ENCODE results near the gene FRMD4A.

The FRMD4A gene

DNA sequence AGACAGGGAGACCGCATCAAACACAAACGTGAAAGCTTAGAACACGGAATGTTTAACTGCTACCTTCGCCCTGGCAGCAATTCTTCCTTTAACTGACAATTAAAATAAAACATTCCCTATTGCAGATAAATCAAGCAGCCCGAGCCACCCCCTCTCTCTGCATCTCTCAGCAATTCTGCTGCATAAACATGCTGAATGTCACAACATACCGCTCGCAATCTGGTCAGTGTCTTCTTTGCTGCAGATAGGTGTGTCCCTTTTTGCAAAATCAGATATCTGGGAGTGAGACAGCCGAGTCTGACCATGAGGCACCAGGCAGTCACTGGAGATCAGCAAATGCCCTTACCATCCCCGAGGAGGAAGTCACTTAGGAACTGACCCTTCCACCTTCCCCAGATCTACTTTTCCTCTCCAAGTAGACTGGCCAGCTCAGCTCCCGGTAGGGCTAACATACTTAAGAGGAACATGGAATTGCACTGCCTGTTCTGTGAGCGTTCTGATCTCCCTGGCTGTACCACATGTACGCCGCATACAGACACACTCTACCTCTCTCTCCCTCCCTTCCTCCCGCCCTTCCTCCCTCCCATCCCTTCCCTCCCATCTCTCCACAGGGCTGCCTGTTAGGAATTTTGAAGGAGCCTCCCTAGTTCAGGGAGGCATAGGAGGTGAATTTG, at the start of gene FRMD4A:
Gene FRMD4A (minus strand): TSS at position 537 of the 674 bp plus-strand sequence.
- Histone ChIP-seq H3K4me3 (ENCODE audit: low read depth, low read length) (no peak within 1 kb of the TSS), H3K27ac (no peak within 1 kb of the TSS), H3K27me3 (replicated peaks) (no peaks in the 10 kb centered on the region), H3K36me3 (replicated peaks) (no peaks in the 10 kb centered on the region)
- DNase-seq = no peak
- in situ Hi-C loops (cut with HindIII; ENCODE audit: low pct_ligation_motif_present, low sequenced_read_pairs) = no loop called here
- TF ChIP-seq, protein P1, sequence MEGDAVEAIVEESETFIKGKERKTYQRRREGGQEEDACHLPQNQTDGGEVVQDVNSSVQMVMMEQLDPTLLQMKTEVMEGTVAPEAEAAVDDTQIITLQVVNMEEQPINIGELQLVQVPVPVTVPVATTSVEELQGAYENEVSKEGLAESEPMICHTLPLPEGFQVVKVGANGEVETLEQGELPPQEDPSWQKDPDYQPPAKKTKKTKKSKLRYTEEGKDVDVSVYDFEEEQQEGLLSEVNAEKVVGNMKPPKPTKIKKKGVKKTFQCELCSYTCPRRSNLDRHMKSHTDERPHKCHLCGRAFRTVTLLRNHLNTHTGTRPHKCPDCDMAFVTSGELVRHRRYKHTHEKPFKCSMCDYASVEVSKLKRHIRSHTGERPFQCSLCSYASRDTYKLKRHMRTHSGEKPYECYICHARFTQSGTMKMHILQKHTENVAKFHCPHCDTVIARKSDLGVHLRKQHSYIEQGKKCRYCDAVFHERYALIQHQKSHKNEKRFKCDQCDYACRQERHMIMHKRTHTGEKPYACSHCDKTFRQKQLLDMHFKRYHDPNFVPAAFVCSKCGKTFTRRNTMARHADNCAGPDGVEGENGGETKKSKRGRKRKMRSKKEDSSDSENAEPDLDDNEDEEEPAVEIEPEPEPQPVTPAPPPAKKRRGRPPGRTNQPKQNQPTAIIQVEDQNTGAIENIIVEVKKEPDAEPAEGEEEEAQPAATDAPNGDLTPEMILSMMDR (IDR thresholded peaks at IDR 0.05; ENCODE audit: low read depth, low read length, missing control alignments) = no peak

DNA sequence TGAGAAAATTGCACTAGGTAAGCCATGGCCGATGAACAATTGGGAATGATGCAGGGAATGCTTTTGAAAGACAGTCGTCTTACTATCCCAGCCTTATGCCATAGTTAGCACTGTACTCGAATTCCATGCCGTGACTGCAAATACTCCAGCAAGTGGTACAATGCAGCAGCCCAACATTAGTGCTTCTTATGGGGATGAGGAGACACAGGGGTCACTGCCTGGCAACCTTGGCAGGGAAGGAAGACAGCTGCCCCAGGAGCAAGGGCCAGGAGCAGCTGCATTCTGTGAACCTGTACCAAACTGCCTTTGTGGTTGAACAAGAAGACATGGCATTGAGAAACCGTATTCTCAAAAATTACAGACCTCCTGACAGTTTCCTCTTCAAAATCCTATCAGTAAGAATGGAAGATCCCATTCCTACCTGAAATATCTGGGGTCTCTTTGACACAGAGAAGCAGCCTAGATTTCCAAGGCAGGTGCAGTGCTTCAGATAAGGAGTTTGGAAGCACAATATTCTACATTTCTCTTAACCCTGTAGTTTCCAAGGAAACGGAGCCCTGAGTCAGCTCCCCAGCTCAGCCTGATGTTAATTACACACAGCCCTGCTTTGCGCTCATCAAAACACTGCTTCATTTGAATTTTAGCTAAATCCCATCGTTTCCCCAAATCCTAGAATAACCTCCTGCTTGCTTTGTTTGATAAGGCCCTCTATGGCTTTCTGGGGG, 49.0 kb upstream of the FRMD4A start:
- H3K4me3 ChIP-seq (ENCODE audit: low read depth, low read length) = no peak overlapping the region
- in situ Hi-C loops (cut with HindIII; ENCODE audit: low pct_ligation_motif_present, low sequenced_read_pairs) = no loop called here
- TF ChIP-seq, protein P1 (IDR thresholded peaks at IDR 0.05; ENCODE audit: low read depth, low read length, missing control alignments) = no peak
- no peak overlapping the region for H3K27ac ChIP-seq
- no peaks in the 10 kb centered on the region for H3K36me3 ChIP-seq (replicated peaks)
- H3K27me3 ChIP-seq (replicated peaks) = no peaks in the 10 kb centered on the region
- DNase-seq = no peak

DNA sequence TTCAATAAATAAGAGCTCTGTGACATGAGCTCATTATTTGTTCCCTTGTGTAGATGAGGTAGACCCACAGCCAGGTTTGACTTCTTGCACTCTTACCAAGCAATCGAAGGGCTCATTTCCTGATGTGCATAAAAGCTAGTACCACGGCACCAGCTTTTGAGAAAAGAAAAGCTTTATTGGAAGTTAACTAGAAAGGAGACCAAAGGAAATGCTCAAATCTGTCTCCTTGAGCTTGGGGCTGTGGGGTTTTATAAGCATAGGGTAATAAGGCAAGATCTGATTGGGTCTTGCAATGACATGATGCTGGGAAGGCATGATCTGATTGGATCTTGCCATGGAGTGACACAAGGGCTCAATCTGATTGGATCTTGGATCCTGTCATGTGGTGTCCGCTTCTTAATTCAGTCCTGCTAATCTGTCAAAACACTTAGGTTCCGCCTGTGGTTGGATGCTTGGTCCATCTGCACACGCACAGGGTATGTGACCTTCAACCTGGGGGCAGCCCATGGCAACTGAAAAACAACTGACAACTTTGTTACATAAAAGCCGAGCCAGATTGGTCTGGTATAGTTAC, 47.8 kb upstream of the FRMD4A start:
- Histone ChIP-seq H3K27ac (no peak overlapping the region), H3K4me3 (ENCODE audit: low read depth, low read length) (no peak overlapping the region), H3K27me3 (replicated peaks) (no peaks in the 10 kb centered on the region), H3K36me3 (replicated peaks) (no peaks in the 10 kb centered on the region)
- DNase-seq = no peak
- TF ChIP-seq, protein P1 (IDR thresholded peaks at IDR 0.05; ENCODE audit: low read depth, low read length, missing control alignments) = no peak
- in situ Hi-C loops (cut with HindIII; ENCODE audit: low pct_ligation_motif_present, low sequenced_read_pairs) = no loop called here

DNA sequence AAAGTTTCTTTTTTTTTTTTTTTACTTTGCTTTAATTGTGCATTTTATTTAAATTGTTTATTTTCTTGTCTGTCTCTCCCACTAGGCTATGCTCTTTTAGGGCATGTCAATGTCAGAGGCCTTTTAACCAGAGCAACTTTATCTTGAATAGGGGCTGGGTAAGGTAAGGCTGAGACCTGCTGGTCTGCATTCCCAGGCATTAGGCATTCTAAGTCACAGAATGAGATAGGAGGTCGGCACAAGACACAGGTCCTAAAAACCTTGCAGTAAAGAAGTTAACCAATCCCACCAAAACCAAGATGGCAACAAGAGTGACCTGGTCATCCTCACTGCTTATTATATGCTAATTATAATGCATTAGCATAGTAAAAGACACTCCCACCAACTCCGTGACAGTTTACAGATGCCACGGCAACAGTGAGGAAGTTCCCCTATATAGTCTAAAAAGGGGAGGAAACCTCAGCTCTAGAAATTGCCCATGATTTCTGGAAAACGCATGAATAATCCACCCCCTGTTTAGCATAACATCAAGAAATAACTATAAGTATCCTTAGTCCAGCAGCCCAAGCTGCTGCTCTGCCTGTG, 47.0 kb upstream of the FRMD4A start:
- in situ Hi-C loops (cut with HindIII; ENCODE audit: low pct_ligation_motif_present, low sequenced_read_pairs) = no loop called here
- Histone ChIP-seq H3K27me3 (replicated peaks) (no peaks in the 10 kb centered on the region), H3K27ac (no peak overlapping the region), H3K4me3 (ENCODE audit: low read depth, low read length) (no peak overlapping the region), H3K36me3 (replicated peaks) (no peaks in the 10 kb centered on the region)
- TF ChIP-seq, protein P1 (IDR thresholded peaks at IDR 0.05; ENCODE audit: low read depth, low read length, missing control alignments) = no peak
- no peak for DNase-seq

DNA sequence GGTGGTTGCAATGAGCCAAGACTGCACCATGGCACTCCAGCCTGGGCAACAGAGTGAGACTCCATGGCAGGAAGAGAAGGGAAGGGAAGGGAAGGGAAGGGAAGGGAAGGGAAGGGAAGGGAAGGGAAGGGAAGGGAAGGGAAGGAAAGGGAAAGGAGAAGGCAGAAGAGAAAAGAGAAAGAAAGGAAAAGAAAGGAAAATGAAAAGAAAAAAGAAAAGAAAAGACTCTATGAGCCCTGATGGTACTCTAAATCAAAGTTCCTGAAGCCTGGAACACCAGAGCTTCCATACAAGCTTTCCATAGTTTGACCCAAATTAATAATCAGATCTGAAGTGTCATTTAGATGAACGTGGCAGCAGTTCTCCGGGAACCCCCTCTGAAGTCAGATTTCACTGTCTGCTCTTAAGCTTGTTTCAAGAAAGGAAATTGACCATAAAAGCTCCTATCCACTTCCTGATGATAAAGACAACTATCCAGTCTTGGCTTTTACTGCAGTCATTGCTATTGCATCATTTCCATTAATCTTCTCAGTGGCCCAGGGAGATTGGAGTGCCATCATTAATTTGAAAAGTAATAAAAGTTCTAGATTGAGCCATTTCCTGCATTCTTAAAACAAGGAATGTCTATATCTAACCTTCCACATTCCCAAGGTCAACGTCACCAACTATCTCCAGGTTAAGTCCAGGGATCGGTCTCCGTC, 44.2 kb upstream of the FRMD4A start:
- Histone ChIP-seq H3K27me3 (replicated peaks) (no peaks in the 10 kb centered on the region), H3K27ac (no peak overlapping the region), H3K4me3 (ENCODE audit: low read depth, low read length) (no peak overlapping the region), H3K36me3 (replicated peaks) (no peaks in the 10 kb centered on the region)
- in situ Hi-C loops (cut with HindIII; ENCODE audit: low pct_ligation_motif_present, low sequenced_read_pairs) = no loop called here
- DNase-seq = no peak
- TF ChIP-seq, protein P1 (IDR thresholded peaks at IDR 0.05; ENCODE audit: low read depth, low read length, missing control alignments) = no peak

Data from brain microvascular endothelial cell (primary cell).